ENCODE measurements around the gene LRMDA.

LRMDA gene

GRCh38 chr10:76255241-76255640, 823.8 kb downstream of the LRMDA start:
- DNase-seq: no peak

- no peak for DNase-seq
These were observed 826.4 kb downstream of the LRMDA start for GRCh38 chr10:76257816-76258215.

- DNase-seq: no peak
These were observed 834.2 kb downstream of the LRMDA start for GRCh38 chr10:76265441-76266113.

GRCh38 chr10:76268530-76268929, 837.1 kb downstream of the LRMDA start:
- no peak for DNase-seq

GRCh38 chr10:76268954-76269353, 837.5 kb downstream of the LRMDA start:
- DNase-seq: no peak

GRCh38 chr10:76270464-76270863, 839.0 kb downstream of the LRMDA start:
- DNase-seq: no peak

GRCh38 chr10:76274933-76275332, 843.5 kb downstream of the LRMDA start:
- DNase-seq: no peak

- DNase-seq: no peak
These were observed 847.5 kb downstream of the LRMDA start for GRCh38 chr10:76278811-76279460.

- DNase-seq: no peak
These were observed 850.2 kb downstream of the LRMDA start for GRCh38 chr10:76281659-76282058.

GRCh38 chr10:76282061-76283025, 850.9 kb downstream of the LRMDA start:
- no peak for DNase-seq

GRCh38 chr10:76284351-76284750, 852.9 kb downstream of the LRMDA start:
- no peak for DNase-seq

- no peak for DNase-seq
These were observed 853.6 kb downstream of the LRMDA start for GRCh38 chr10:76285012-76285411.

- DNase-seq: no peak
These were observed 854.1 kb downstream of the LRMDA start for GRCh38 chr10:76285515-76285914.

GRCh38 chr10:76286536-76286935, 855.1 kb downstream of the LRMDA start:
- no peak for DNase-seq

- no peak for DNase-seq
These were observed 856.4 kb downstream of the LRMDA start for GRCh38 chr10:76287856-76288255.

GRCh38 chr10:76291175-76291574, 859.8 kb downstream of the LRMDA start:
- no peak for DNase-seq

- DNase-seq: no peak
These were observed 860.5 kb downstream of the LRMDA start for GRCh38 chr10:76291885-76292284.

GRCh38 chr10:76296957-76297356, 865.5 kb downstream of the LRMDA start:
- DNase-seq: no peak

- no peak for DNase-seq
These were observed 865.9 kb downstream of the LRMDA start for GRCh38 chr10:76297358-76297757.

- no peak for DNase-seq
These were observed 866.4 kb downstream of the LRMDA start for GRCh38 chr10:76297780-76298281.

- no peak for DNase-seq
These were observed 866.9 kb downstream of the LRMDA start for GRCh38 chr10:76298329-76298728.

GRCh38 chr10:76299501-76299900, 868.1 kb downstream of the LRMDA start:
- DNase-seq: no peak

GRCh38 chr10:76301211-76301610, 869.8 kb downstream of the LRMDA start:
- DNase-seq: no peak
